Natural killer cell (primary cell): ENCODE measurements around the gene LINC01488. TPM values are rescaled to one million over a fixed set of nuclear protein-coding genes. Genes with fewer than 3 reads are reported as not detected.

ENCODE experiments used
- ATAC-seq, 3 donors: fragments of 150-1000 bp in 2 of 3; fragments of 200-7000 bp in 1 of 3; cut with Tn5 transposase; 1 replicate in 1 of 3; 2 replicates in 2 of 3; pipeline ENCODE4 v1.10.0; 2021; ENCODE audit warnings: mild to moderate bottlenecking in 2 of 3, moderate library complexity in 2 of 3
- DNase-seq, 2 donors: peaks; one replicate each; pipeline versions ENCODE4 v3.0.0 to v3.0.0-alpha.2; 2013 to 2021; ENCODE audit warnings: mixed read lengths in 1 of 2
- H3K27ac ChIP-seq: one replicate; pipeline ENCODE4 v1.5.1; 2013; ENCODE audit warnings: mild to moderate bottlenecking, low read length
- H3K27me3 ChIP-seq: one replicate; pipeline ENCODE4 v1.6.1; 2013; ENCODE audit warnings: low read length; ENCODE audit not compliant: control insufficient read depth, insufficient read depth
- H3K36me3 ChIP-seq: one replicate; pipeline ENCODE4 v1.6.1; 2013; ENCODE audit warnings: low read length; ENCODE audit not compliant: control insufficient read depth, insufficient read depth
- H3K4me1 ChIP-seq: one replicate; pipeline ENCODE4 v1.6.1; 2013; ENCODE audit warnings: low read length; ENCODE audit not compliant: control insufficient read depth, insufficient read depth
- H3K4me3 ChIP-seq: one replicate; pipeline ENCODE4 v1.5.1; 2013; ENCODE audit warnings: low read length
- H3K9me3 ChIP-seq: one replicate; pipeline ENCODE4 v1.6.1; 2013; ENCODE audit warnings: low read length; ENCODE audit not compliant: control insufficient read depth, insufficient read depth
- H3K27ac Mint-ChIP-seq, 2 donors: one replicate each; pipeline ENCODE4 v1.8.0; 2022; ENCODE audit warnings: mild to moderate bottlenecking in 2 of 2, mixed read lengths in 2 of 2, moderate library complexity in 1 of 2
- H3K27me3 Mint-ChIP-seq, 2 donors: one replicate each; pipeline ENCODE4 v1.8.0; 2022; ENCODE audit warnings: low read depth in 2 of 2, mixed read lengths in 2 of 2
- H3K36me3 Mint-ChIP-seq: one replicate; pipeline ENCODE4 v1.8.0; 2022; ENCODE audit warnings: mixed read lengths
- H3K4me1 Mint-ChIP-seq, 2 donors: one replicate each; pipeline ENCODE4 v1.8.0; 2022; ENCODE audit warnings: mixed read lengths in 2 of 2
- H3K4me3 Mint-ChIP-seq: one replicate; pipeline ENCODE4 v1.8.0; 2022; ENCODE audit warnings: mild to moderate bottlenecking, moderate library complexity, mixed read lengths
- H3K9me3 Mint-ChIP-seq, 2 donors: one replicate each; pipeline ENCODE4 v1.8.0; 2022; ENCODE audit warnings: mixed read lengths in 2 of 2
- WGBS: methylation state at CpG from one replicate; pipeline ENCODE4 v1.1.7; 2013; ENCODE audit warnings: missing lambda C conversion rate; ENCODE audit not compliant: insufficient coverage; 5-methylcytosine and 5-hydroxymethylcytosine counted together
- intact Hi-C: fragments of 100-400 bp; cut with micrococcal nuclease; formaldehyde crosslinking; loops from one replicate; pipeline ENCODE4 v1.14.2; 2022
- total RNA-seq, 4 donors: library from RNA; stranded (reverse); fragments of 120-200 nt in 1 of 4; gene quantifications; one replicate each; pipeline versions ENCODE4 v1.2.3 to v1.2.4, GENCODE V29; 2013 to 2022
- TF ChIP-seq, protein P1 (sequence below): fragments of 200-600 bp; IDR thresholded peaks from one replicate; pipeline ENCODE4 v1.8.0; 2022; ENCODE audit warnings: antibody characterized with exemption

Gene LINC01488
- total RNA-seq, 3 donors from 2014 or later (not counting 1 experiment from before 2014, with no cell fraction given): not detected

GRCh38 chr11:69452206-69452987, 29.1 kb upstream of the LINC01488 start:
- intact Hi-C loops: no loop called here
- H3K9me3 Mint-ChIP-seq: peaks cover 0 to 3% of the 10 kb centered on the region in 2 donors
- no peak for ATAC-seq
- Histone ChIP-seq H3K27me3 (peaks cover 14% of the 10 kb centered on the region), H3K9me3 (peaks cover 3% of the 10 kb centered on the region), H3K4me1 (peaks cover 8% of the 10 kb centered on the region), H3K36me3 (no peaks in the 10 kb centered on the region), H3K27ac (no peak overlapping the region), H3K4me3 (no peak overlapping the region)
- no peaks in the 10 kb centered on the region for H3K4me1 Mint-ChIP-seq
- WGBS: 69% methylated on average over 6 of the region's 6 CpGs
- peaks cover 19 to 36% of the 10 kb centered on the region in 2 donors for H3K27me3 Mint-ChIP-seq
- H3K36me3 Mint-ChIP-seq: no peaks in the 10 kb centered on the region
- DNase-seq: no peak
- no peak overlapping the region for H3K4me3 Mint-ChIP-seq
- H3K27ac Mint-ChIP-seq: no peak overlapping the region
- TF ChIP-seq, protein P1, sequence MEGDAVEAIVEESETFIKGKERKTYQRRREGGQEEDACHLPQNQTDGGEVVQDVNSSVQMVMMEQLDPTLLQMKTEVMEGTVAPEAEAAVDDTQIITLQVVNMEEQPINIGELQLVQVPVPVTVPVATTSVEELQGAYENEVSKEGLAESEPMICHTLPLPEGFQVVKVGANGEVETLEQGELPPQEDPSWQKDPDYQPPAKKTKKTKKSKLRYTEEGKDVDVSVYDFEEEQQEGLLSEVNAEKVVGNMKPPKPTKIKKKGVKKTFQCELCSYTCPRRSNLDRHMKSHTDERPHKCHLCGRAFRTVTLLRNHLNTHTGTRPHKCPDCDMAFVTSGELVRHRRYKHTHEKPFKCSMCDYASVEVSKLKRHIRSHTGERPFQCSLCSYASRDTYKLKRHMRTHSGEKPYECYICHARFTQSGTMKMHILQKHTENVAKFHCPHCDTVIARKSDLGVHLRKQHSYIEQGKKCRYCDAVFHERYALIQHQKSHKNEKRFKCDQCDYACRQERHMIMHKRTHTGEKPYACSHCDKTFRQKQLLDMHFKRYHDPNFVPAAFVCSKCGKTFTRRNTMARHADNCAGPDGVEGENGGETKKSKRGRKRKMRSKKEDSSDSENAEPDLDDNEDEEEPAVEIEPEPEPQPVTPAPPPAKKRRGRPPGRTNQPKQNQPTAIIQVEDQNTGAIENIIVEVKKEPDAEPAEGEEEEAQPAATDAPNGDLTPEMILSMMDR: no peak

- TF ChIP-seq, protein P1: no peak
- 68% methylated on average over 6 of the region's 6 CpGs for WGBS
Observed at GRCh38 chr11:69453151-69453550, 28.3 kb upstream of the LINC01488 start.

GRCh38 chr11:69454018-69454417, 27.4 kb upstream of the LINC01488 start:
- H3K36me3 Mint-ChIP-seq: no peaks in the 10 kb centered on the region
- H3K4me3 ChIP-seq: no peak overlapping the region
- H3K4me1 ChIP-seq: peaks cover 8% of the 10 kb centered on the region
- H3K27ac ChIP-seq: no peak overlapping the region
- TF ChIP-seq, protein P1: no peak
- no peaks in the 10 kb centered on the region for H3K36me3 ChIP-seq
- no peak overlapping the region for H3K27ac Mint-ChIP-seq
- no peak overlapping the region for H3K4me3 Mint-ChIP-seq
- intact Hi-C loops: no loop called here
- ATAC-seq (peak in 1 of 3 donors; percentile 11), DNase-seq (no peak)
- peaks cover 3% of the 10 kb centered on the region for H3K9me3 ChIP-seq
- 96% methylated on average over 7 of the region's 7 CpGs for WGBS
- H3K27me3 ChIP-seq: peaks cover 14% of the 10 kb centered on the region
- H3K4me1 Mint-ChIP-seq: no peaks in the 10 kb centered on the region
- peaks cover 0 to 5% of the 10 kb centered on the region in 2 donors for H3K9me3 Mint-ChIP-seq
- H3K27me3 Mint-ChIP-seq: peaks cover 18 to 23% of the 10 kb centered on the region in 2 donors

More at GRCh38 chr11:69453151-69453550, 28.3 kb upstream of the LINC01488 start:
- H3K27ac ChIP-seq: no peak overlapping the region
- H3K4me3 ChIP-seq: no peak overlapping the region
- Mint-ChIP-seq H3K36me3 (no peaks in the 10 kb centered on the region), H3K27ac (no peak overlapping the region), H3K4me3 (no peak overlapping the region), H3K4me1 (no peaks in the 10 kb centered on the region), H3K27me3 (peaks cover 18 to 28% of the 10 kb centered on the region in 2 donors), H3K9me3 (peaks cover 0 to 5% of the 10 kb centered on the region in 2 donors)
- H3K4me1 ChIP-seq: peaks cover 8% of the 10 kb centered on the region
- H3K27me3 ChIP-seq: peaks cover 14% of the 10 kb centered on the region
- ATAC-seq (no peak), DNase-seq (no peak)
- intact Hi-C loops: no loop called here
- peaks cover 3% of the 10 kb centered on the region for H3K9me3 ChIP-seq
- no peaks in the 10 kb centered on the region for H3K36me3 ChIP-seq
